NCI-H524 treated with DMSO at 0.1 percent for 48 hours (cell line): ENCODE data around the gene PRKG1.

Source experiments
- DNase-seq: peaks from one replicate; lab custom pipeline; 2025; lab: John Stamatoyannopoulos, UW

PRKG1 gene

GRCh38 chr10:52063159-52063558 lies 988.9 kb downstream of the PRKG1 start:
- no peak for DNase-seq

- no peak for DNase-seq
Measured at GRCh38 chr10:52064084-52064845, 990.0 kb downstream of the PRKG1 start.

GRCh38 chr10:52066383-52066782 lies 992.1 kb downstream of the PRKG1 start:
- DNase-seq = no peak

DNA sequence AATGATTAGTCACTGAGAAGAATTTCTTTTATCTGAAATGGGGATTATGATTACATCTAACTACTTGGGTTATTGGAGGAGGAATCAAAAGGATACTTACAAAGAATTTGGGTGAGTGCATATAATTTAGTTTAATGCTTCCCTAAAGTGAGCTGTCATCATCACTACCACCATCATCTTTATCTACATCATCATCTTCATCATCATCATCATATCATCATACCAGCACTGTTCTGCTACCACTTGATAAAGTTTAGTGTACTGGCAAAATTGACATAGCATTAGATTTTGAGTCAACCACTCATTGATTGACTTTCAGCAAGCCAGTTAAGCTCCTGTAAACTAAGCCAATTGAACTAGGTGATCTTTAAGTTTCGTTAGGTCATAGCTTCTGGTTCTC lies 994.2 kb downstream of the PRKG1 start:
- no peak for DNase-seq

GRCh38 chr10:52071814-52072213 lies 997.5 kb downstream of the PRKG1 start:
- DNase-seq = no peak

DNA sequence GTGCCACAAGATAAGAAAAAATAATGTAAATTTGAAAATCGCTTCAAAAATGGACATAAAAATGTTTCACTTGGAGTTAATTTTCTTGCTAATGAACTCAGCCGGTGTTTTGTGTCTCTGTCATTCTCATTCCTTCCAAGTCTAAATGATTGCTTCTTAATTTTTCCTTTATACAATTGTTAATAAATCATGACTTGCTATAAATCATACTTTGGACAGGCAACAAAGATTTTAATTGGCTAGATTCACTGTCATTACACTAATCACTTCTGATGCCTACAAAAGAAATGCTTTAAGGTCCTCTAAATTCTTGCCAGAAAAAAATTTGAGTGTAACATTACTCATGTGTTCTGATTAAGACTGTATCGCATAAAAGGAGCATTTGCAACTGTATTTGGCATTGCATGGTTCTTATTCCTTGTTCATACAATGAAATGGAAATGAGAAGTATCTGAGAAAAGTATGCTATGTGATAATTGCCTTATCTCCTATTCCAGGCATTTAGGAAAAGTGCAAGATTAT lies 1000.3 kb downstream of the PRKG1 start:
- no peak for DNase-seq

DNA sequence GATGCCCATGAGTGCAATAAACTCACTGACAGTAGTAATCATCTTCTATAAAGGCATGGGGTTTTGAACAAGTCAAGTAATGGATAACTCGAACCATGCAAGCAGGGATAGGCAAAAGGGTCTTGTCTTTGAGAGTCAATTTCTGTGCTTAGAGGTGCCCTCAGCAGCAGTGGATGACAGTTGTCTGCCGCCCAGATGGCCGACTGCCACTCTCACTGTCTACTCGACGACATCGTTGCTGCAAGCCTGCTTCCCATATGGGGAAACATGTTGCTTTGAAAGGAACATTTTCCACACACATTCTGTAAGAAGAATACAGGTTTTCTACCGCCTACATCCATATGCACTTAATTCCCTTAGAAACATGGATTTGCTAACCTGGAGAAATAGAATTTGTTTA lies 1003.5 kb downstream of the PRKG1 start:
- DNase-seq = peak; percentile 2

DNA sequence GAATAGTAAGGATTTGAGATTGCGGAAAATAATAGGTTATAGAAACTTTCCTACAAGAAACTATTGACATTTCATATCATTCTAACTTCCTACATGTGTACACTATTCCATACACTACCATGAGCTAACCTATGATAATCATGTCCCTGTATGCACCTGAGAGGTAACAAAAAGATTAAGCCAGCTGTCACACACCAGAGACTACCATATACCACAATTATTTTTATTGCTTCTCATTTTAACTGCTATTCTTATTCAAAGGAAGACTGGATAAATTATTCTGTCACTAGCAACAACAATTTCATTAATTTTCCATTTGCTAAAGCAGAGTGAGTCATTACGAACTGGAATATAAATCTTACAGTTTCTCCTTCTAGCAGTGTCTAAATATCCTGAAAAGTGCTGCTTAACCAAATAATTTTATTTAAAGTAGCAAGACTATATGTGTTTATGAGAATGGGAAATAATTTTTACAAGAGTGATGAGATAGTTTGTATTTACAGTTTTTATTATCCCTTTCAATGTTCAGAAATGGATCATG lies 1004.2 kb downstream of the PRKG1 start:
- DNase-seq = no peak

DNA sequence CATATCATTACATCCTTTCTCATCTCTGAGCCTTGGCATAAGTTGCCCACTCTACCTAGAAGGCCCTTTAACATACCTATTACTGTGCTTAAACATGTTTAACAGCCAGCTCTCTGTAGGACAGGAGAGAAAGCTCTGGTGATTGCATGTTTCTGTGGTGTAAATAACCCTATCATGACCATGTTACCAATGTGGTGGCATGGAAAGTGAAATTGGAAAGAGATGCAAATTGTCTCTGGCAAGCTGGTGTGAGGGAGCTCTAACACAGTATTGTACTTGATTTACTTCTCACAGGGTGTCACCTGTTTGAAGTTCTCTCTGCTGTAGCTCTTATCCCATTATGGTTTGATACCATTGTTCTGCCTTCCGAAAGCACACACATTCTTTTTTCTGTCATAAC lies 1008.0 kb downstream of the PRKG1 start:
- DNase-seq = no peak

DNA sequence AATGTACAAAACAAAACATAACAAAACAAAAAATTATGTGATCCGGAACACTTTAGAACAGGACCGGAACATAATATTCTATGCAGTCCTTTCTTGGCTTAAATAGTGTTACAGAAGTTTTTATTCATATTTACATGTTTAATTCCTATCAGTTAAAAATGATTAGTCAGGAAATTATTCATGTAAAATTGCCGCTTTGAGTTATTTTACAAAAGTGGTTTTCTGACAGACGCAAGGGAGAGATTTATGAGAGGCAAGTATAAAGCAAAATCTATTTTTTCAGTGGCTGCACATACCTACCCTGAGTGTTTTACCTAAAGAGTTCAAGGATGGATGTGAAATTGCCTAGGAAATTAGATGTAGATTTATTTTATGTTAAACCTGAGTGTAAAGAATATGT lies 1009.1 kb downstream of the PRKG1 start:
- no peak for DNase-seq

DNA sequence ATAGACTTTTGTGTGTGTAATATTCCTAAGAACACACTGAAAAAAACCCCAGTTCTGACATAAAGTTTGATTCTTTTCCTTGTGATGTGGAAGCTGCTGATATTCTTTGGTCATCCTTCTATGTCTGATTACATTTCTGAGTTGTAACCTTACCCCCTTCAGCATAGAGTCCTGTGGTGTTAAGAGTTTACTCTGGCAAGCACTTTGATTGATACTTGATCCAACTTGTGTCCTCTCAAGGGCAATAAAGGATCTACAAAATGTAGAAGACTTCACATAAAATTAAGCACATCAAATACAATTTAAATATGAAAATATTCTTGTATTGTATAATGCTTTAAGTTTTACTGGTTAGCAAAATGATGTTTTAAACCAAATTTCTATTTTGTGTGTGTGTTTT lies 1018.1 kb downstream of the PRKG1 start:
- DNase-seq = no peak

GRCh38 chr10:52098130-52098529 lies 1023.8 kb downstream of the PRKG1 start:
- no peak for DNase-seq

GRCh38 chr10:52099026-52099600 lies 1024.8 kb downstream of the PRKG1 start:
- DNase-seq = no peak

- no peak for DNase-seq
Measured at GRCh38 chr10:52100011-52100547, 1025.8 kb downstream of the PRKG1 start.

DNA sequence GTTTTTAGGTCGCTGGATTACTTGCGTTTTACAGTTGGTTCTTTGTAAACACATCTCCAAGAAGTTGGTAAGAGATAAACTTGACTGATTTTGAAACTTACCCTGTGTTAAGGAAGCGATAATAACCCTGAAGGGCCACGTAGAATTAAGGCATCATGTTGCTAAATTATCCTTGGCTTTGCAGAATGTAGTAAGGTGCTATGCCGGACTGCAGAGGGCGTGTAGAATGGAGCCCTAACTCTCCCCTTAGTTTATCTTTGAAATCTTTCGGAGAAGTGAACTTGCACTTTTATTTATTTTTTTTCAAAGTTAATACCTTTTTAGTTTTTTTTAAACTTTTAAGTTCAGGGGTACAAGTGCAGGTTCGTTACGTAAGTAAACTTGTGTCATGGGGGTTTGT lies 1031.0 kb downstream of the PRKG1 start:
- no peak for DNase-seq

DNA sequence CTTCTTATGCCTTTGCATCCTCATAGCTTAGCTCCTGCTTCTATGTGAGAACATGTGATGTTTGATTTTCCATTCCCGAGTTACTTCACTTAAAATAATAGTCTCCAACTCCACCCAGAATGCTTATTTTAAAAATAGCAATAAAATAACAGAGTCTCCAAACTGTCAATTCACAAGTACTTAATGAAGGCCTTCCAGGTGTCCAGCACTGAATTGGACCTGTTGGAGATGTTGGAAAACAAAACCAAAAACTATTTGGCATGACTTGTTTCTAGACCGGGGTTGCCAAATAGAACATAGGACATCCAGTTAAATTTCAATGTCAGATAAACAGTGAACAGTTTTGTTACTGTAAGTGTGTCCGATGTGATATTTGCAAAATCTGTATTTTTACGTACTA lies 1031.7 kb downstream of the PRKG1 start:
- no peak for DNase-seq

- DNase-seq = peak; percentile 3
Measured at GRCh38 chr10:52106899-52107298, 1032.6 kb downstream of the PRKG1 start.

DNA sequence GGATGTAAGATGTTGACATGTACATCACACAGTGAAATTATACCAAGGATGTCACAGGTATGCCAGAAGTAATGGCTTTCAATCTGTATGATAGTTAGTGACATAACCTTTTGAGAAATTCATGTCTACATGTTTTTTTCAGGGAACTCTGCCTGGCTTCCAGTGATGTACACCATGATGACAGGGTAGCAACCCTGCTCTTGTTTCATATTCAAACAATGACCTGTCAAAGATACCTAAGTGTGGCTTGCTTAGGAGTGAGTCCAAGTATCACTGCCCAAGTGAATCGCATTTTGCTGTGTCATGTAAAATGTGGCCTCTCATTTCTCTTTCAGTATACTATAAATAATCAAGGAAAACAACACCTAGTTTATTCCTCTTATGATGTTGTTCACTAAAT lies 1033.9 kb downstream of the PRKG1 start:
- DNase-seq = no peak

DNA sequence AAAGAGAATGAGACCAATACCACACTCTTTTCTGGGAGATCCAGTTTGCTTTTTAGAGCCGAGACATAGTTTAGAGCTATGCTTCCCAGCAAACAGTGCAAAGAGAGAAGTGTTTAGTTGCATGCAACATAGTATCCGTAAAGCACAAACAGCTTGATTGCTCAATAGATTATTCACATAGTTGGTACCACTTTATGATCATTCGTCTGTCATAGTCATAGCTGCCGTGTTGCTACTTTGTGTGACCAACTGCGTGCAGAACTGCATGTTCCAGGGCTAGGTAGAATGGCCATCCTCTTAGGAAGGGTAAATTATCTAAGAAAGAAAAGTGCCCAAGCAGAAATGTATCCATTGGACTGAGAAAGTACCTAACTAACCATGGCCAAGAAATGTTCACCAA lies 1036.3 kb downstream of the PRKG1 start:
- no peak for DNase-seq

- DNase-seq = no peak
Measured at GRCh38 chr10:52111101-52111891, 1037.0 kb downstream of the PRKG1 start.

DNA sequence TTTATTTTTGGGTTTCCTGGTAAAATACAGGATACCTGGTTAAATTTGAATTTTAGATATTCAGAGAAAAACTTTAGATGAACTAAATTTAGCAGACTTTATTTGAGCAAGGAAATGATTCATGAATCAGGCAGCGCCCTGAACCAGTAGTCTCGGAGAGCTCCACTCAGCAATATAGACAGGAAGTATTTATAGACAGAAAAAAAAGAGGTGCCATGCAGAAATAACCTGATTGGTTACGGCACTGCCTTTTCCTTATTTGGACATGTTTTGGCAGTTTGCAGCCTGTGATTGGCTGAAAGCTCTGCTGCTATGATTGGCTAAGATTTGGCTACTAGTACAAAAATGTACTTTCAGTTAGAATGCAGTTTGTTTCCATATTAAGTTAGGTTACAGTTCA lies 1041.5 kb downstream of the PRKG1 start:
- no peak for DNase-seq

DNA sequence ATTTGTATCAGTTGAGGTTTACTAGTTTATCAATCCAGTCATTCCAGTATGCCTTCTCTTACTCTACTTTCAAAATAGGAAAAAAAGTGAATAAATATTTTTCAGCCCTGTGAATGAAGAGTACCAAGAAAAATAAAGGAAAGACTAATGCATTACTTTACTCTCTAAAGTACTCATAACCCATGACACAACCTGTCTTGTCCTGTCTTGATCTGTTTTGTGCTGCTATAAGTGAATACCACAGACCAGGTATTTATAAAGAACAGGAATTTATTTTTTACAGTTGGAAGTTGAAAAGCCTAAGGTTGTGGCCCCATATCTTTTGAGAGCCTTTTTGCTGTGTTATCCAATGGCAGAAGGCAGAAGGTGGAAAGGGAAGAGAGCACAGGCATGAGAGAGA lies 1045.2 kb downstream of the PRKG1 start:
- no peak for DNase-seq
